Stimulated activated CD8-positive, alpha-beta memory T cell treated with anti-CD3 and anti-CD28 coated beads, Interleukin-15, amount 100 ng/mL, for 24 hours (primary cell): ENCODE results near the gene HSPA1A.
A peak's percentile ranks its signal among the peaks of the same experiment; 100 is the strongest.

Source experiments
- DNase-seq: peaks from one replicate; pipeline ENCODE4 v3.0.0-alpha.2; 2020; ENCODE audit warnings: low read depth

HSPA1A gene

GRCh38 chr6:31815025-31815838 is at the start of gene HSPA1A, which contains the start of gene HSPA1L:
HSPA1A (plus strand) TSS chr6:31815543; CDS start chr6:31815757, 214 bp downstream.
HSPA1L (minus strand) TSS chr6:31815283; CDS start chr6:31811972, 3,311 bp downstream.
- no peak for DNase-seq

DNA sequence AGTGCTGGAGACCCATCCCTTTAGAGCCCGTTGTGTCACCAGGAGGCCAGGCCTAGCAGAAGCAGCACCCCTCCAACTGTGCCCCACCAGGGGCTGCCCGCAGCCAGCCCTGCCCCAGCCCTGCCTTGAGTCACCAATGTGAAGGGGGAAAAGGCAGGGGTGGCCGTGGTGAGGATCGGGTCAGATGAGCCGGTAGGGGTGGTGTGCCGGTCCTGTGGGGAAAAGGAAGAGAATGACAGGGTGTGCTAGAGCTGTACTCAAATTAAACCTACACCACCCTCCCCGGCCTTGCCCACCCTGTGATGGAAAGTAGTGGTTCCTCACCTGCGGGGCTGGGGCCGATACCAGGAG is 49.8 kb upstream of the HSPA1A start:
- no peak for DNase-seq

- no peak for DNase-seq
Measured at GRCh38 chr6:31765910-31766794, 49.2 kb upstream of the HSPA1A start.

DNA sequence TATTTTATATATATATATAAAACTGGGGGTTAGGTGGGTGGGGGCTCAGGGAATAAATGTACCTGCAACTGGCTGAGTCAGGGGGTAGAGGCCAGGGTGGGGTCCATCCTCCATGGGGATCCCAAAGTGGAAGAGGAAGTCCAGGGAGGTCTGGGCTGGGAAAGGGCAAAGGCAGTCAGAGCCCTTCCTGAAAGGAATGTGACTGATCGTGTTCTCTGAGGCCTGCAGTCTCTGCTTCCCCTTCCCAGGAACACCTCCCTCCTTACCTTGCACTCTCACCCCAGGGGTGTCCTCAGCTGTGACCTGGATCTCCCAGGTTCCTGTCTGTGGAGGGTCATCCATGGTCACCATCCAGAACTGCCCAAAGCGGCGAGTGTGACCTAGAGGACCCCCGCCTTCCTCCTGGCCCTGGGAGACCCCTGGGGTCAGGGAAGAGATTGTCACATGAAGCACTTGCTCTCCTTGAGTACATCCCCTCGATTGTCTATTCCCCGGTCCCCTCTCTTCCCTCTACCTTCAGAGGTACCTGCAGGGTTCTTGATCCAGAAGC is 48.2 kb upstream of the HSPA1A start:
- no peak for DNase-seq

DNA sequence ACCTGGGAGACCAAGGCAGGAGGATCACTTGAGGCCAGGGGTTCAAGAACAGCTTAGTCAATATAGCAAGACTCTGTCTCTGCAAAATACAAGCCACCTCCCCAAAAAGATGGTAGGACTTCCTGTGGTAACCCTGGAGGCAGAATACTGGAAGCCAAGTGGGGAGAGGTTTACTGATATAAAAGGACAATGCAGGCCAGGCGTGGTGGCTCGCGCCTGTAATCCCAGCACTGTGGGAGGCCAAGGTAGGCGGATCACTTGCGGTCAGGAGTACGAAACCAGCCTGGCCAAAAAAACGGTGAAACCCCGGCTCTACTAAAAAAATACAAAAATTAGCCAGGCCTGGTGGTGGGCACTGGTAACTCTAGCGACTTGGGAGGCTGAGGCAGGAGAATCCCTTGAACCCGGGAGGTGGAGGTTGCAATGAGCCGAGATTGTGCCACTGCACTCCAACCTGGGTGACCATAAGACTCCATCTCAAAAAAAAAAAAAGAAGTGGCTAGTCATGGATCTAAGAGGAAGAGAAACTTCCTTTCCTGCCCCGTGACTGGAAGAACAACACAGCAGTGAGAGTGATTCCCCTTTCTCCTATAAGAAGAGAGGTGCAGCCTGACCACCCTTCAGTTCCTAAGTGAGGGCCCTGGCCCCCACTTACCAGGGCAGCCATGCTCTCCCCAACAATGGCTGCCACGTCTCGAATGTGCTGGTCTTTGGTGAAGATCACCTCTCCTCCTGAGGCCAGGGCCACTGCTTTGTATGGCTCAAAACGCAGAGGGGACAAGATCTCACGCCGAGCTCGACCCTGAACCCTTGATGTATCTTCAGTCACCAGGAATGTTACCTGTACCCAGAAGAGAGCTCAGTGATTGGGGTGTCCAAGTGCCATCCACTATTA is 46.7 kb upstream of the HSPA1A start:
- DNase-seq = no peak

DNA sequence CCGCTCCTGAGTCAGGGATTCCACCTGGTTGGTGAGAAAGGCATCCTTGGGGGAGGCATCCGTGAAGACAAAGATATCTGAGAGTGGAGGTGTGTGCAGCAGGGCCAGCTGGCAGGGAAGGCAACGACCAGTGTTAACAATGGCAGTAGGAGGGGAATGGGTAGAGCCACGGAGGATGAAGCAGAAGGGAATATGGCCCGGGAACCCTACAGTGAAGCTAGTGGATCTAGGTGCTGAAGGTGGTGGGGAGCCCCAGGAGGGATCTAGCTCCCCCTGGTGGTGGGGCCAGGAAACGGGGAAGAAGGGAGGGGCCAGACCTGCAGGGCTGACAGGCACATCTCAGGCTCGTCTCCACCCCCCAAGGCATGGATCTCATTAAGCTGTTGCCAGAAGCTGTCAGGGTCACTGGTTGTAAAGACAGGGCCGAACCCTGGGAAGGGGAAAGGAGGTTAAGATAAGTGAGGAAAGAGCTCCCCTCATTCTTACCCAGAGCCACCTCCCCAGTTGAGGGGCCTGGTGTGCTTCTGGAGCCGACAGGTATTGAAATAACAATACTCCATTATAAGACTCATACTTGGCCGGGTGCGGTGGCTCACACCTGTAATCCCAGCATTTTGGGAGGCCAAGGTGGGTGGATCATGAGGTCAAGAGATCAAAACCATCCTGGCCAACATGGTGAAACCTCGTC is 45.5 kb upstream of the HSPA1A start:
- DNase-seq = peak; percentile 54

DNA sequence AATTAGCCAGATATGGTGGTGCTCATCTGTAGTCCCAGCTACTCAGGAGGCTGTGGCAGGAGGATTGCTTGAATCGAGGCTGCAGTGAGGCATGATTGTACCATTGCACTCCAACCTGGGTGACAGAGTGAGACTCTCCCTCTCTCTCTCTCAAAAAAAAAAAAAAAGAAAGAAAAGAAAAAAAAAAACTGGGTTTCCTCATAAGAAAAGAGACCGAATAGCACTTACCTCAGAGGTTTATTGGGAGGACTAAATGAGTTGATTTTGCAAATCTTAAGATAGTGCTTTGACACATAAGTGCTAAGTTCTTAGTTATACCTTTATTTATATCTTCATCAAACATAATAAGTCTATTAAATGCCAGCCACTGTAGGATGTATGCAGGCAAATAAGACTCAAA is 44.5 kb upstream of the HSPA1A start:
- no peak for DNase-seq

- no peak for DNase-seq
Measured at GRCh38 chr6:31771992-31772358, 43.4 kb upstream of the HSPA1A start.

GRCh38 chr6:31775184-31775583 is 40.2 kb upstream of the HSPA1A start:
- DNase-seq = no peak

DNA sequence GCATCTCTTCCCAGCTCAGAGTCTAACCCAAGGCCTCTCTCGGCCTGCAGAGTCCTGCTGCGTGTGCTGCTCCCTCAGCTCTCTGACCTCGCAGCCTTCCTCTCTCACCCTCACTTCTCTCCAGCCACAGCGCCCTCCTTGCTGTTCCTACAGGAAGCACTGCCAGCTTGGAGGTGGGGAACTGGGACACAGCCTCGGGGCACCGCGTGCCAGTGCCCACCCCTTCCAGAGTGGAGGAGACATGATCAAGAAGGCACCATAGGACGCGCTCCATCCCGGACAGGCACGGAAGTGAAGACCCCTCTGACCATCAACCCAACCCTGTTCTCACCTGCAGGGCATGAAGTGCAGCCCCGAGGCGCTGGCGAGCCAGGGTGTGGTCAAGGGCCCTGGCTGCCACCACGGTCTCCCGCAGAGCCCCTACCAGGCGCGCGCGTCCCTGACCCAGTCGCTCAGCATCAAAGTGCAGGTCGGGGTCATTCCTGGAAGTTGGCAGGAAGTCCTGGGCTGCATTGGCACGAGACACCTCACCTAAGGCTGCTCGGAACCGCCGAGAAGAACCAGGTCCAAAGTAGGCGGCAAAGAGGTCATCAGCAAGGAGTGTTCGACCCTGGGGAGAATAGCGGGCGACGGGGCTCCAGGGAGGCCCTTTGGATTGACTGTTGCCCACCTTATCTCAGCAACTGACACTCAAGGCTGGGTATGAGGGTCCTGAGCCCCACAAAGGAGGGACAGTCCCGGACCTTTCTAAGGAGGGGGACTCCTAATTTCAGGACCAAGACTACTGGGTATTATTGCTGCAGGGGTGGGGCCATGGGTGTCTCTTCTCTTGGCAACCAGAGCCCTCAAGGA is 39.5 kb upstream of the HSPA1A start:
- no peak for DNase-seq

DNA sequence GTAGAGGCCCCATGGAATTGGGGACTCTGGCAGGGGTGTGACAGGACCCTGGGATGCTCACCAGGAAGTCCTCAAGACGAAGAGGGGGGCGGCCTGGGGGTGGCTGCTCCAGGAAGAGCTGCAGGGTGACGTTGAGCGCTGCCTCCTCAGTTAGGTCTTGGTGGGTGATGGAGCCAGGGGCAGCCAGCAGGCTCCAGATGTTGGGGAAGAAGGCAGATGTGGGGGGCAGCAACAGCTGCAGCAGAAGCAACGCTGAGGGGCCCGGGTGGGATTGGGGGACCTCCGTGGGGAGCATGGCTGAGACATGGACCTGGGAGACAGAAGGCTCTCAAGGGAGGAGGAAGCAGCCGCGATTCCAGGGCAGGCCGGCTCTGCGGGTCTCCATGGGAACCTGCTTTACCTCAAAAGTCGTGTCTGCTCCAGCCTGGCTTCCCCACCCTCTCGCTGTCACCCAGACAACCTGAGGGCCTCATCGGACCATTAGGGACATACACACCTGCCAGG is 38.8 kb upstream of the HSPA1A start:
- DNase-seq = no peak

GRCh38 chr6:31776989-31777666 is 38.2 kb upstream of the HSPA1A start, which contains the start of gene VWA7:
VWA7 (minus strand) TSS chr6:31777328; CDS start chr6:31776779, 549 bp downstream.
- DNase-seq = peak; percentile 52

DNA sequence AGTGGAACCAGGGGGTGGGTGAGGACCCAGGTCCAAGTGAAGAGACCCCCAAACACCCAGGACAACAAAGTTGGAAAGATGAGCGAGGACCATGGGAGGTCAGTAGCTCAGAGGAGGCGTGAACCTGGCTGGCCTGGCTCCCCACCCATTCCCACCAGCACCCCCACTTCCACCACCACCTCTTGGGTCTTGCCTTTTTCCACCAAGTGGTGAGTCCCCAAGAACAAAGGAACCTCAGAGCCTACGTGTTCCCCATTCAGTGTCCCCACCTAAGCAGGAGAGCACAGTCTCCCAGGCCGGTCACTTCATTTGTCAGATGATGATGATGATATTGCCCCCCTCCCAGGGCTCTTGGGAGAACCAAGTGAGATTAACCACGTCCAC is 37.7 kb upstream of the HSPA1A start:
- DNase-seq = no peak

GRCh38 chr6:31778193-31778592 is 37.1 kb upstream of the HSPA1A start:
- DNase-seq = no peak

- no peak for DNase-seq
Measured at GRCh38 chr6:31778999-31779885, 36.1 kb upstream of the HSPA1A start.

GRCh38 chr6:31779908-31780307 is 35.4 kb upstream of the HSPA1A start:
- DNase-seq = no peak

- no peak for DNase-seq
Measured at GRCh38 chr6:31780507-31781243, 34.7 kb upstream of the HSPA1A start.
